Measurements from ENCODE around the gene PTPRM. TPM values are rescaled to one million over a fixed set of nuclear protein-coding genes. Genes with fewer than 3 reads are reported as not detected.
A peak's percentile ranks its signal among the peaks of the same experiment; 100 is the strongest.

The PTPRM gene
- total RNA-seq, 4 donors from 2014 or later = 170 to 198 (median 182) TPM

DNA sequence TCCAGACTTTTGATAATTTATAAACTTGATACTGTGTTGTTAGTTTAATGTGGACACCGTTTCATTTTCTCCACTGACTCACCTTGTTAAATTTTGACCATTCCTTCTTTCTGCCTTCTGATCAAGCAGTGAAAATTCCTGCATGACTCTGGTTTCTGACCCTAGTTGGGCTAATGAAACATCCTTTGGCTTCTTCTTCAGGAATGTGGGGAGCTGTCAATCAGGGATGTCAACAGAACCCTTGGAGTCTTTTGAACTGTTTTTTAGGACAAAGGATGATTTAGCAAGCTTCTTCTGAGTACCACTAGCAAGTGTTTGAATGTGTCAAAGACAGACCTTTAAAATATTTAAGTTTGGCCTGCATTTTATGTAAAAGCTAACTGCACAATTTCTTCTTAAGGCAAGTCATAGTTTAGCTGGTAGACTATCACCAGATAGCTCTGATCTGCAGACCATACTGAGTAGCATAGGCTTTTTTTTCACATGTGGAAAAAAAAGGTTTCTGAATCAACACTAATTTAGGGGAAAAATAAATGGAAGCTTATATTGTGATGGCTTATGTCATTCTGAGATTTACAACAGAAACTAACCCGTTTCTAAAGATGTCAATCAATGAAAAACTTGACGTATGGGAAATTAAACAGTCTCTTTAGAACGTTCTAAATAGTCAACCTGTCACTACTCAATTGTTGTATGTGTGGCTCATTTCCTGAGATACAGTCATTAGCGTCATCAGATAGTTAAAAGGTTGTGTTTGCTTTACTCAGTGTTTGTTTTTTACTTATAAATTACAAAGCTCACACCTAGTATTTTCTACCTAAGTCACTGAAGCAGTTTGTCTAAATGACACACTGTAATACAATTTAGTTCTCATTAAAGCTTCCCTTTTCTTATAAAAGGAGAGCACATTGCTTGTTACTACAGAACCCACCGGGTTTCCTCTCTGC is 311.4 kb downstream of the PTPRM start:
- Histone ChIP-seq H3K27me3 (no peaks in the 10 kb centered on the region), H3K4me1 (peaks cover 35% of the 10 kb centered on the region in 2 donors), H3K4me3 (replicated peaks in 1 of 3) (no peak overlapping the region), H3K27ac (peak overlapping the region in 2 of 3 donors; percentile 39 to 42), H3K9me3 (no peaks in the 10 kb centered on the region), H3K36me3 (no peaks in the 10 kb centered on the region)
- no peak for DNase-seq
- intact Hi-C loops (cut with DNase I) = no loop called here
- 76 to 83% methylated on average over 6 of the region's 6 CpGs for WGBS, 2 donors
- TF ChIP-seq, protein P1, sequence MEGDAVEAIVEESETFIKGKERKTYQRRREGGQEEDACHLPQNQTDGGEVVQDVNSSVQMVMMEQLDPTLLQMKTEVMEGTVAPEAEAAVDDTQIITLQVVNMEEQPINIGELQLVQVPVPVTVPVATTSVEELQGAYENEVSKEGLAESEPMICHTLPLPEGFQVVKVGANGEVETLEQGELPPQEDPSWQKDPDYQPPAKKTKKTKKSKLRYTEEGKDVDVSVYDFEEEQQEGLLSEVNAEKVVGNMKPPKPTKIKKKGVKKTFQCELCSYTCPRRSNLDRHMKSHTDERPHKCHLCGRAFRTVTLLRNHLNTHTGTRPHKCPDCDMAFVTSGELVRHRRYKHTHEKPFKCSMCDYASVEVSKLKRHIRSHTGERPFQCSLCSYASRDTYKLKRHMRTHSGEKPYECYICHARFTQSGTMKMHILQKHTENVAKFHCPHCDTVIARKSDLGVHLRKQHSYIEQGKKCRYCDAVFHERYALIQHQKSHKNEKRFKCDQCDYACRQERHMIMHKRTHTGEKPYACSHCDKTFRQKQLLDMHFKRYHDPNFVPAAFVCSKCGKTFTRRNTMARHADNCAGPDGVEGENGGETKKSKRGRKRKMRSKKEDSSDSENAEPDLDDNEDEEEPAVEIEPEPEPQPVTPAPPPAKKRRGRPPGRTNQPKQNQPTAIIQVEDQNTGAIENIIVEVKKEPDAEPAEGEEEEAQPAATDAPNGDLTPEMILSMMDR (IDR thresholded peaks at IDR 0.05) = no peak
- no peak for TF ChIP-seq POLR2A (IDR thresholded peaks at IDR 0.05)

DNA sequence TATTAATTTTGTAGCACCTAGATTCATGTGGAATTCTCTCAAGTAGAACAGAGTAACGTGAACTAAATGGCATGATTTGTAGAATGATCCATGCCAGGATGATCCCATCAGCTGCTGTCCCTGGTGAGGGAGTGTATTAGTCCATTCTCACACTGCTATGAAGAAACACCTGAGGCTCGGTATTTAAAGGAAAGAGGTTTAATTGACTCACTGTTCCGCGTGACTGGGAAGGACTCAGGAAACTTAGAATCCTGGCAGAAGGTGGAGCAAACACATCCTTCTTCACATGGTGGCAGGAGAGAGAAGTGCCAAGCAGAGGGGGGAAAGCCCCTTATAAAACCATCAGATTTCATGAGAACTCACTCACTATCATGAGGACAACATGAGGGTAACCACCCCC is 312.6 kb downstream of the PTPRM start:
- WGBS, 2 donors = 64 to 67% methylated on average over 4 of the region's 4 CpGs
- TF ChIP-seq POLR2A (IDR thresholded peaks at IDR 0.05) = no peak
- TF ChIP-seq, protein P1 (IDR thresholded peaks at IDR 0.05) = peak in 1 of 6 experiments; percentile 15
- H3K36me3 ChIP-seq = no peaks in the 10 kb centered on the region
- intact Hi-C loops (cut with DNase I) = no loop called here
- peak in 1 of 2 donors; percentile 7 for DNase-seq
- no peaks in the 10 kb centered on the region for H3K27me3 ChIP-seq
- H3K4me1 ChIP-seq = peaks cover 33 to 42% of the 10 kb centered on the region in 2 donors
- H3K9me3 ChIP-seq = no peaks in the 10 kb centered on the region
- H3K4me3 ChIP-seq (replicated peaks in 1 of 3) = no peak overlapping the region
- no peak overlapping the region for H3K27ac ChIP-seq

DNA sequence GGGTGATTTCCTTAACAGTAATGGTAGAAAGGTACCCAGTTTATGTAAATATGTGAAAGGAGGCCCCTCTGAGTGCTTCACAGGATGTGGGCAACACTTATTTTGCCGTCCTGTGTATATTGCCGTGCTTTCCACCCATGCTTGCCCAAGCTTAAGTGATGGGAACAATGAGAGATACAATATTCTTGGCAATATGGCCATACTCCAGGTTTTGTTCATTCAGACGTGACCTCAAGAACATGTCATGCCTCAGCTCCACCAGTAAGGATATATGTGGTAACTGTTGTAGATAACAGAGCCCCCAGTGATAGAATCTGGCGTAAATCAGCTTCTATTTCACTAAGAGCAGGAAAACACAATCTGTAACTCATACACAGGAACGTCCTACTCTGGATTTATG is 318.7 kb downstream of the PTPRM start:
- WGBS, 2 donors = 30 to 39% methylated on average over 5 of the region's 5 CpGs
- H3K27ac ChIP-seq = peak overlapping the region; percentile 22 to 69 (median 60)
- H3K36me3 ChIP-seq = no peaks in the 10 kb centered on the region
- H3K27me3 ChIP-seq = no peaks in the 10 kb centered on the region
- no peak for TF ChIP-seq POLR2A (IDR thresholded peaks at IDR 0.05)
- TF ChIP-seq, protein P1 (IDR thresholded peaks at IDR 0.05) = no peak
- intact Hi-C loops (cut with DNase I) = no loop called here
- H3K4me1 ChIP-seq = peaks cover 27 to 39% of the 10 kb centered on the region in 2 donors
- no peak overlapping the region for H3K4me3 ChIP-seq (replicated peaks in 1 of 3)
- DNase-seq = peak in 1 of 2 donors; percentile 5
- no peaks in the 10 kb centered on the region for H3K9me3 ChIP-seq

DNA sequence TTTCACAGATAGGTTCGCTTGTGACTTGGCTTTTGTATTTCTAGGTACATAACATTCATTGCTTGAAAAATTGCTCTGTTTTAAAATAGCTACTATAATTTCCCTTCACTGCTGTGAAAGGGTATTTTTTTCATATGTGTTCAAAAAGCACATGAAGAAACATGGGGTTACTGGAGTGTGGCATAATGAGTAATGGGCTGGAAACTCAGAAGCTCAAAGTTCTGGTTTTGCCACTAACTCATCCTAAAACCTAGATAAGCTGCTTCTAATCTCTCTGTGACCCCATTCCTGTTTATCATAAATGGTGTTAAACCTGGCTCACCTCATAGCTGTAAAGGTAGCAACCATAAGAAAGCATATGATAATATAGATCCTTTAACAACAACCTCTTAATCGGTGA is 319.3 kb downstream of the PTPRM start:
- no peaks in the 10 kb centered on the region for H3K36me3 ChIP-seq
- DNase-seq = no peak
- H3K9me3 ChIP-seq = no peaks in the 10 kb centered on the region
- H3K27ac ChIP-seq = peak overlapping the region; percentile 22 to 69 (median 60)
- H3K27me3 ChIP-seq = no peaks in the 10 kb centered on the region
- TF ChIP-seq POLR2A (IDR thresholded peaks at IDR 0.05) = no peak
- TF ChIP-seq, protein P1 (IDR thresholded peaks at IDR 0.05) = no peak
- intact Hi-C loops (cut with DNase I) = no loop called here
- H3K4me1 ChIP-seq = peaks cover 27 to 39% of the 10 kb centered on the region in 2 donors
- no peak overlapping the region for H3K4me3 ChIP-seq (replicated peaks in 1 of 3)
- 85 to 86% methylated on average over 2 of the region's 2 CpGs for WGBS, 2 donors

DNA sequence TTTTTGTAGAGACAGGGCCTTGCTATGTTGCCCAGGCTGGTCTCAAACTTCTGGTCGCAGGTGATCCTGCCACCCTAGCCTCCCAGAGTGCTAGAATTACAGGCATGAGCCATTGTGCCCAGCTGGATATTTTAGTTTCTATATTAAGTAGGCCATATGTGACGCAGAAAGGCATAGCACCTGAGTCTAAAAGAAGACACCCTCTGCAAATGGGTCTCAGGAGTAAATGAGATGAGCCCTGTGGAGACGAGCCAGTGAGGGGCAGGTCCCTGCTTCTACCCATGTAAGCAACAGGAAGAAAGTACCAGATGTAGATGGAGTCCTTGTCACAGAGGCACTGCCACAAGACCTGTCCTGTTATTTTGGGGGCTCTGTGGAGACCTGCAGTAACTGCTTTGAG is 322.4 kb downstream of the PTPRM start:
- H3K36me3 ChIP-seq = no peaks in the 10 kb centered on the region
- peaks cover 17 to 21% of the 10 kb centered on the region in 2 donors for H3K4me1 ChIP-seq
- TF ChIP-seq, protein P1 (IDR thresholded peaks at IDR 0.05) = no peak
- TF ChIP-seq POLR2A (IDR thresholded peaks at IDR 0.05) = no peak
- 90 to 96% methylated on average over 3 of the region's 3 CpGs for WGBS, 2 donors
- H3K4me3 ChIP-seq (replicated peaks in 1 of 3) = no peak overlapping the region
- no peak for DNase-seq
- H3K9me3 ChIP-seq = no peaks in the 10 kb centered on the region
- intact Hi-C loops (cut with DNase I) = no loop called here
- no peaks in the 10 kb centered on the region for H3K27me3 ChIP-seq
- H3K27ac ChIP-seq = no peak overlapping the region
